HEK293T (cell line): ENCODE data around the gene NPHP1.
"Not testable (repeated sequence)": the region's sequence is repeated elsewhere in the genome, so short reads cannot be mapped to it uniquely, and the experiment has no call there.

Experiments used
- ARNT ChIP-seq: fragments of 450-650 bp; IDR thresholded peaks from 2 replicates; pipeline ENCODE4 v1.6.1; 2017; ENCODE audit warnings: mild to moderate bottlenecking
- CTBP1 ChIP-seq: fragments of 450-650 bp; IDR thresholded peaks from 2 replicates; pipeline ENCODE4 v1.6.1; 2016; ENCODE audit warnings: borderline replicate concordance
- FOXM1 ChIP-seq: fragments of 450-650 bp; IDR thresholded peaks from 2 replicates; pipeline ENCODE4 v1.6.1; 2017; ENCODE audit warnings: mild to moderate bottlenecking, borderline replicate concordance
- NFRKB ChIP-seq: fragments of 450-650 bp; IDR thresholded peaks from 2 replicates; pipeline ENCODE4 v1.6.1; 2016; ENCODE audit warnings: mild to moderate bottlenecking, moderate library complexity
- SP1 ChIP-seq: fragments of 450-650 bp; IDR thresholded peaks from 2 replicates; pipeline ENCODE4 v1.6.1; 2017

- TF ChIP-seq ARNT, CTBP1, SP1, FOXM1, NFRKB: not testable (repeated sequence)
Measured at GRCh38 chr2:110245488-110246435, 40.9 kb upstream of the NPHP1 start.
